Mucosa of rectum (tissue), 2 donors: ENCODE measurements around the gene ZNF32.
"Not testable (repeated sequence)": the region's sequence is repeated elsewhere in the genome, so short reads cannot be mapped to it uniquely, and the experiment has no call there.

Experiments used
- H3K27ac ChIP-seq, 2 donors: one replicate each; pipeline ENCODE4 v1.7.0; 2013; ENCODE audit warnings: inconsistent platforms in 2 of 2, low read depth in 2 of 2, low read length in 2 of 2
- H3K27me3 ChIP-seq, 2 donors: one replicate each; pipeline ENCODE4 v1.7.0; 2013; ENCODE audit warnings: low read length in 2 of 2; ENCODE audit not compliant: control insufficient read depth in 2 of 2, insufficient read depth in 2 of 2
- H3K36me3 ChIP-seq, 2 donors: one replicate each; pipeline ENCODE4 v1.7.0; 2013; ENCODE audit warnings: low read length in 2 of 2; ENCODE audit not compliant: control insufficient read depth in 2 of 2, insufficient read depth in 2 of 2
- H3K4me1 ChIP-seq, 2 donors: one replicate each; pipeline ENCODE4 v1.7.0; 2013; ENCODE audit warnings: low read length in 2 of 2, mild to moderate bottlenecking in 1 of 2; ENCODE audit not compliant: control insufficient read depth in 2 of 2, insufficient read depth in 2 of 2
- H3K4me3 ChIP-seq, 2 donors: one replicate each; pipeline ENCODE4 v1.7.0; 2013; ENCODE audit warnings: low read length in 2 of 2
- H3K9ac ChIP-seq, 2 donors: one replicate each; pipeline ENCODE4 v1.7.0; 2013; ENCODE audit warnings: low read length in 2 of 2, low read depth in 1 of 2, mild to moderate bottlenecking in 1 of 2
- H3K9me3 ChIP-seq, 2 donors: one replicate each; pipeline ENCODE4 v1.7.0; 2013; ENCODE audit warnings: low read length in 2 of 2; ENCODE audit not compliant: control insufficient read depth in 2 of 2
- donor health status: healthy.
- donor health status: Normal muscosa, but diverticular disease.

The ZNF32 gene

DNA sequence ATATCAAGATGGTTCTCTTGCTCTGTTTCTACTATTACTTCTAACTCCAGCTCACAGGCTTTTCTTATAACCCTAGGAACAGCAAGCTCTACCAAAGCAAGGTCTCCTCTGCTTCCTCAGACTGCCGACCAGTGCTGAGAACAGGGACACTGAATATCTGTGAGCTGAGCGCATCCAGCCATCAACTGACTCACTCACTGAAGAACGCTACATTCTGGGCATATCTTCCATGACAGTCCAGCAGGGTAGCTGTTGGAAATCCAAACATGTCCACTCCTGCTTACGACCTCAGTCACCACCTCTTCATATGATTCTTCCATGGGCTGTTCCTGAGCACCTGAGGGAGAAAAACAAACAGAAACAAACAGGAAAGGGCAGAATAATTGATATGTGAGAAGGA, 2.8 kb downstream of the ZNF32 start:
- Histone ChIP-seq H3K9ac (no peak overlapping the region), H3K27me3 (no peaks in the 10 kb centered on the region), H3K27ac (no peak overlapping the region), H3K9me3 (peaks cover 34 to 42% of the 10 kb centered on the region in 2 donors), H3K4me1 (peaks cover 0 to 3% of the 10 kb centered on the region in 2 donors), H3K4me3 (peak overlapping the region in 1 of 2 donors; percentile 6), H3K36me3 (peaks cover 25 to 31% of the 10 kb centered on the region in 2 donors)

GRCh38 chr10:43644252-43644651, 4.4 kb downstream of the ZNF32 start:
- H3K4me3 ChIP-seq, result peak overlapping the region; percentile 8 to 39

GRCh38 chr10:43640603-43641002, 8.1 kb downstream of the ZNF32 start:
- peaks cover 28 to 37% of the 10 kb centered on the region in 2 donors for H3K9me3 ChIP-seq
- no peaks in the 10 kb centered on the region for H3K27me3 ChIP-seq
- H3K4me3 ChIP-seq, result no peak overlapping the region
- peaks cover 19 to 25% of the 10 kb centered on the region in 2 donors for H3K36me3 ChIP-seq
- H3K4me1 ChIP-seq, result no peaks in the 10 kb centered on the region
- no peak overlapping the region for H3K9ac ChIP-seq
- no peak overlapping the region for H3K27ac ChIP-seq

More at GRCh38 chr10:43644252-43644651, 4.4 kb downstream of the ZNF32 start:
- Histone ChIP-seq H3K9ac (no peak overlapping the region), H3K4me1 (peaks cover 0 to 3% of the 10 kb centered on the region in 2 donors), H3K9me3 (peaks cover 34 to 42% of the 10 kb centered on the region in 2 donors), H3K27me3 (no peaks in the 10 kb centered on the region), H3K36me3 (peaks cover 25 to 31% of the 10 kb centered on the region in 2 donors), H3K27ac (no peak overlapping the region)

DNA sequence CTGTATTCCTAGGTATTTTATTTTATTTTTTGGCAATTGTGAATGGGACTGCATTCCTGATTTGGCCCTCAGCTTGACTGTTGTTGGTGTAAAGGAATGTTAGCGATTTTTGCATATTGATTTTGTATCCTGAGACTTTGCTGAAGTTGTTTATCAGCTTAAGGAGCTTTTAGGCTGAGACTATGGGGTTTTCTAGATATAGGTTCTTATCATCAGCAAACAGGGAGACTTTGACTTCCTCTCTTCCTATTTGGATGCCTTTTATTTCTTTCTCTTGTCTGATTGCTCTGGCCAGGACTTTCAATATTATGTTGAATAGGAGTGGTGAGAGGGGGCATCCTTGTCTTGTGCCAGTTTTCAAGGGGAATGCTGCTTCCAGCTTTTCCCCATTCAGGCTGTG, 12.9 kb downstream of the ZNF32 start:
- H3K27me3 ChIP-seq, H3K4me1 ChIP-seq, H3K36me3 ChIP-seq, H3K27ac ChIP-seq, H3K4me3 ChIP-seq, H3K9ac ChIP-seq, H3K9me3 ChIP-seq: not testable (repeated sequence)

- H3K4me3 ChIP-seq, result no peak overlapping the region
- H3K9ac ChIP-seq, result no peak overlapping the region
- H3K4me1 ChIP-seq, result no peaks in the 10 kb centered on the region
- H3K27me3 ChIP-seq, result no peaks in the 10 kb centered on the region
- no peaks in the 10 kb centered on the region for H3K36me3 ChIP-seq
- no peak overlapping the region for H3K27ac ChIP-seq
- no peaks in the 10 kb centered on the region for H3K9me3 ChIP-seq
These were observed 19.7 kb downstream of the ZNF32 start for GRCh38 chr10:43628956-43629355.

DNA sequence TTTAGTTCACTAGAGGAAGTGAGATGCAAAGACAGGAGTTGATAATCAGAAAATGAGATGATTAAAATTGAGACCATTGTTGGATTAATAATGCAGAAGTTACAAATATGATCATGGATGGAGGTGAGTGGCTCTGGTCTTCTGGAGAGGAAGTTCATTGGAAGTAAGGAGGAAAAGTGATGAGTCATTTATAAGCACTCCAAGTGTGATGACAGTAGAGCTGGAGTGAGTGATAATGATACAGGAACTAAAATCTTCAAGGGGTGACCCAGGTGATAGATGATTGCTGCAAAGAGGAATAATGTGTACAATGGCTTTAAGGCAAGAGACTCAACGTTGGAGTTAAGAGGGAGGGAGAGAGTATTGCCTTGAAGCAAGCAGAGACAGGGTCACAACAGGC, 20.7 kb downstream of the ZNF32 start:
- Histone ChIP-seq H3K27ac (no peak overlapping the region), H3K4me3 (no peak overlapping the region)

GRCh38 chr10:43623351-43623750, 25.3 kb downstream of the ZNF32 start:
- H3K9me3 ChIP-seq, result no peaks in the 10 kb centered on the region
- H3K27me3 ChIP-seq, result no peaks in the 10 kb centered on the region
- H3K27ac ChIP-seq, result no peak overlapping the region
- H3K9ac ChIP-seq, result no peak overlapping the region
- no peaks in the 10 kb centered on the region for H3K36me3 ChIP-seq
- H3K4me1 ChIP-seq, result no peaks in the 10 kb centered on the region
- H3K4me3 ChIP-seq, result peak overlapping the region in 1 of 2 donors; percentile 48

More for the DNA sequence above, 20.7 kb downstream of the ZNF32 start:
- Histone ChIP-seq H3K36me3 (no peaks in the 10 kb centered on the region), H3K9ac (no peak overlapping the region), H3K27me3 (no peaks in the 10 kb centered on the region), H3K9me3 (no peaks in the 10 kb centered on the region), H3K4me1 (no peaks in the 10 kb centered on the region)

GRCh38 chr10:43622038-43622437, 26.6 kb downstream of the ZNF32 start:
- no peak overlapping the region for H3K4me3 ChIP-seq
- no peaks in the 10 kb centered on the region for H3K27me3 ChIP-seq
- H3K36me3 ChIP-seq, result no peaks in the 10 kb centered on the region
- no peak overlapping the region for H3K9ac ChIP-seq
- H3K4me1 ChIP-seq, result no peaks in the 10 kb centered on the region
- H3K9me3 ChIP-seq, result peaks cover 4 to 9% of the 10 kb centered on the region in 2 donors
- H3K27ac ChIP-seq, result no peak overlapping the region

DNA sequence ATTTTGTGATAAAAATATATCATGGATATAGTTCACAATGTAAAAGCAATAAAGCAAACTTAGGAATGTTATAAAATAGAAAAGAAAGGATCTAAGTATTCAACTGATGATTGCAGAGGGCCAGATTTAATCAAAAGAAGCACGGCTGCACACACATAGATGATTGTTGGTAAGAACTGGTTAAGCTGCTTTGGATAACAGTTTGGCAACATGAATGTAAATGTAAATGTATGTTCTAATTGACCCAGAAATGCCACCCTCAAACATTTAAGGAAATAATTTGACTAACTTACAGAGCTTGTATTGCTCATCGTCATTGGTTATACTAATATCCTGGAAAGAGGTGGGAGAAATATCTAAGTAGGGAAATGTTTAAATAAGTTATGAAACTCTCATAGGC, 29.3 kb downstream of the ZNF32 start:
- H3K4me1 ChIP-seq, result no peaks in the 10 kb centered on the region
- H3K9ac ChIP-seq, result no peak overlapping the region
- no peak overlapping the region for H3K27ac ChIP-seq
- peaks cover 7 to 13% of the 10 kb centered on the region in 2 donors for H3K36me3 ChIP-seq
- H3K27me3 ChIP-seq, result no peaks in the 10 kb centered on the region
- H3K9me3 ChIP-seq, result peaks cover 12 to 20% of the 10 kb centered on the region in 2 donors
- no peak overlapping the region for H3K4me3 ChIP-seq

GRCh38 chr10:43616697-43617370, 31.8 kb downstream of the ZNF32 start:
- H3K27ac ChIP-seq, result no peak overlapping the region
- H3K4me3 ChIP-seq, result no peak overlapping the region
- H3K9me3 ChIP-seq, result peaks cover 12 to 20% of the 10 kb centered on the region in 2 donors
- H3K4me1 ChIP-seq, result no peaks in the 10 kb centered on the region
- H3K9ac ChIP-seq, result no peak overlapping the region
- H3K36me3 ChIP-seq, result peaks cover 11 to 13% of the 10 kb centered on the region in 2 donors
- H3K27me3 ChIP-seq, result no peaks in the 10 kb centered on the region
